AML-193 (cell line): Measurements from ENCODE around the gene OPRL1.
A peak's percentile ranks its signal among the peaks of the same experiment; 100 is the strongest.

Experiments used
- DNase-seq, 2 experiments: peaks; one replicate each; lab custom pipeline; 2025; lab: John Stamatoyannopoulos, UW

Gene OPRL1

DNA sequence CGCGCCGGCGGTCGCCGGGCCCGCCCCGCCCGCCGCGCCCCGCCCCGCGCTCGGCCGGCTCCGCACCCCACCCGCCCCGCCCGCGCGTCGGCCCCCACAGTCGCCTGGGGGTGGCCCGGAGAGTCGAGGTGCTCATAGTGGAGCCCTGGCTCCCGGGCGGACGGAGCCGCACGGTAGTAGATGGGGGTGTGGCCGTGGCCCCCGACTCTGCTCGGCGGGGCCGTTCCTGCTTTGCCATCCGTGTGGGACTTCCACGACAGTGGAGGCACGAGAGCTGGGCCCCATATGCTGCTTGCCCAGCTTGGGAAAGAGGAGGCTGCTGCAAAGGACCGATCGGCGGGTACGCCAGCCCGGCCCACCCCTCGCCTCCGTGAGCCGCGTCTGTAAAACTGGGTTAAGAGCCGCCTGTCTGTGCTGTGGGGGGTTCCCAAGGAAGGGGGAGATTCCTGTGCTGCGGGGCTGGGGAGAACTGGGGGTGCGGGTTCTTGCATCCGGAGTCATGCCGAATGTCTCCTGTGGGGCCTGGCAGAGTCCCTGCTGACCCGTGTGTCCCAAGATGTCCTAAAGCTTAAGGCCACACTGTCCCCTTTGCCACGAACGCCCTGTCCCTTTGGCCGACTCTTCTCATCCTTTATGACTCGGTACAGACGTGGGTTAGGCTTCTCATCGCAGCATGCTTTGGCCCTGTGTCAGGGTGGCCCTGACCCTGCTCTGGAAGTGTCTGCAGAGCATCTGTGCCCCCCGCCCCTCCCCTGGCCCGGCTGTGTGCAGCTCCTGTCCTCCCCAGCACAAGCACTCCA is at the start of gene OPRL1:
TSS of gene OPRL1 (plus strand) at position 70 of the 800 bp plus-strand sequence. CDS start 12,639 bp downstream, outside the sequence.
- peak in 1 of 2 experiments; percentile 10 for DNase-seq

DNA sequence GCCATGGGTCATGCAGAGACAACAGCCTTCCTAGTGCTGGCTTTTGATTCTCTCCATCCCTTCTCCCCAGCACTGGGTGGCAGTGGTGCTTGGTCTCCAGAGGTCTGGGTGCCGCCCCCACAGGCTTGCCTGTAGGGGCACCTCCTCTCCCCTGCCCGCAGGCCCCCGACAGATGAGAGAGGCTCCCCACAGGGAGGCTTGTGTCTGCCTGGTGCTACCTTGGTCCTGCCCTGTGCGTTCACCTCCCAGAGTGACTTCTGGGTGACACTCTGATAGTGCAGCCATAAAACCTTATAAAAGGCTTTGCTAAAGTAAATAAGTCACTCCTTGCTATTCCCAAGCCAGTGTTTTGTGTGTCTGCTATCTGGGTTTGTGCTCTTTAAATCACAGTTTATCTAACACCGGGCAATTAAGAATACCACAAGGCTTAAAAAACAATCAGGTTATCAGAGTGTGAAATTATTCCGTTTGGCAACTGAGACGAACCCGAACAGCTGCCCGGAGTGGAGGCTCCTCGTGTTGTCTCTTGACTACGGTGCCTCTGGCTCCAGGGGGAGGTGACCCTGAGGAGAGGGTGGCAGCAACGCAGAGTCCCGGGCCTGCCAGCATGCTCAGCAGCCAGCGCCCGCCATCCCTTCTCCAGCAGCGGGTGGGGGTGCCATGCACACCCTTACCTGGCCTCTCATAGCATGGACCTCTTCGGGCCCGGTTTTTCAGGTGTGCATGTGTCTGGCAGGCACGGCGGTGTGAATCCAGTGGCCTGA is 49.3 kb upstream of the OPRL1 start:
- DNase-seq = no peak

DNA sequence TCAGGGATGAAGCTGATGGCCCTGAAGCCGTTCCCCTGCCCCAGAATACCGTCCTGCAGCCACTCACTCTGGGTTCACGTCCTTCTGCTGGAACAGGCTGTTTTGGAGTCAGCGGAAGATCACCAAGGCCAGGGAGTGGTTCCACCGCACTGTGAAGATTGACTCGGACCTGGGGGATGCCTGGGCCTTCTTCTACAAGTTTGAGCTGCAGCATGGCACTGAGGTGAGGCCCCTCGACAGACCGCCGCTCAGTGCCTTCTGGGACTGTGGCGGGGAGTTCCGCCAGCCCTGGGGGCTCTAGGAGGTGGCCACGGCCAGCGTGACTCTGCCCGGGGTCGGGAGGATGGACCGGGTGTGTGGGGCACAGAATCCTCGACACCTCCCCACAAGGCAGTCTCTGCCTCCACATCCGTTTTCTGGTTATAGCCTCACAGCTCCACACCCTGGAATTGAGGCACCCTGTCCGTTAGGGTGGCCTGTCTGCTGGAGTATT is 48.0 kb upstream of the OPRL1 start:
- no peak for DNase-seq

DNA sequence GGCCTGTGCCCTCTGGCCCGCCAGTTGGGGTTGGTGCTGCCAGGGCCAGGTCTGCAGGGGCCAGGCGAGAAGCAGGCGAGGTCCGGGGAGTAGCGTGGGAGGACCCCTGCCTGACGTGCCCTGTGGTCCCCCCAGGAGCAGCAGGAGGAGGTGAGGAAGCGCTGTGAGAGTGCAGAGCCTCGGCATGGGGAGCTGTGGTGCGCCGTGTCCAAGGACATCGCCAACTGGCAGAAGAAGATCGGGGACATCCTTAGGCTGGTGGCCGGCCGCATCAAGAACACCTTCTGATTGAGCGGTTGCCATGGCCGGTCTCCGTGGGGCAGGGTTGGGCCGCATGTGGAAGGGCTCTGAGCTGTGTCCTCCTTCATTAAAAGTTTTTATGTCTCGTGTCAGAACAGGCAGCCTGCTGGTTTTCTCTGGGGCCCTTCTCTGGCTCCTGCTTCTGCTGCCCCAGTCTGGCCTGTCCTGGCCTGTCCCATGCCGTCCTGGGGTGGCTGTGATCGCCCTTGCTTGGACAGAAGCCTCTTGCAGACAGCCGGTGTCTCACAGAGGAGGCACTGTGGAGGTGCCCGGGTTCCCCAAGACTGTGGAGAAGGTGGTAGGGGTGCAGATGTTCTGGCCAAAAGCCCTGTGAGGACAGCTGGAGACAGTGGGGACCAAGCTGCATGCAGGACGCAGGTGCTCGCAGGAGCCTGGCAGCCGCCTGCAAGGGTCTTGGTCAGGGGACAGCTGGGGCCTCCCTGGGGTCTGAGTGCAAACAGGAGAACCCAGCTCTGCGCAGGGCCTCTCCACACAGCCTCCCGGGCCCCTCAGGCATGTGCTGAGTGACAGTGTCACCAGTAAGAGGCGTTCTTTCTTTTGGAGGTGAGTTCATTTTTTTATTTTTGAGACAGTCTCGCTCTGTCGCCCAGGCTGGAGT is 46.9 kb upstream of the OPRL1 start:
- DNase-seq = no peak

DNA sequence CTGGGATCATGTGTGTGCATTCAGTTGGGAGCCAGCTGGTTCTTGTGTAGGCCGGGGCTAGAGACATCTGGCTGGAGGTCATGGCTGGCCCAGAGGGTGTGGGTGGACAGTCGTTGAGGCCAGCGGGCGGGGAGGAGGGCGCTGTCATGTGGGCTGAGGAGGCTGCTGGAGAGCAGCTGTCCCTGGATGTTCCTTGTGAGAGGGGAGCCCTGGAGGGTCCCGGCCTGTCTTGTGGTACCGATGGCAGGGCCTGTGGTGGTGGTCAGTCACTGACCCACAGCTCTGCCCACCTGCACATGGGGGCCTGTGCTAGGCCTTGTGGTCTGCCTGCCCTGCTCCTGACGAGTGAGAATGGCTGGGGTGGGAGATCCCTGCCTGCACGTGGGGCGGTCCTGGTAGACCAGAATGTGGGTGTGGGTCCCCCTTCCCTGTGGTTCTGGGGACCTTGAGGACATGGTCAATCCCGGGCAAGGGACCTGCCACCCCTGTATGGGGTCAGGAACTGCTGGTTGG is 45.8 kb upstream of the OPRL1 start:
- DNase-seq = no peak

DNA sequence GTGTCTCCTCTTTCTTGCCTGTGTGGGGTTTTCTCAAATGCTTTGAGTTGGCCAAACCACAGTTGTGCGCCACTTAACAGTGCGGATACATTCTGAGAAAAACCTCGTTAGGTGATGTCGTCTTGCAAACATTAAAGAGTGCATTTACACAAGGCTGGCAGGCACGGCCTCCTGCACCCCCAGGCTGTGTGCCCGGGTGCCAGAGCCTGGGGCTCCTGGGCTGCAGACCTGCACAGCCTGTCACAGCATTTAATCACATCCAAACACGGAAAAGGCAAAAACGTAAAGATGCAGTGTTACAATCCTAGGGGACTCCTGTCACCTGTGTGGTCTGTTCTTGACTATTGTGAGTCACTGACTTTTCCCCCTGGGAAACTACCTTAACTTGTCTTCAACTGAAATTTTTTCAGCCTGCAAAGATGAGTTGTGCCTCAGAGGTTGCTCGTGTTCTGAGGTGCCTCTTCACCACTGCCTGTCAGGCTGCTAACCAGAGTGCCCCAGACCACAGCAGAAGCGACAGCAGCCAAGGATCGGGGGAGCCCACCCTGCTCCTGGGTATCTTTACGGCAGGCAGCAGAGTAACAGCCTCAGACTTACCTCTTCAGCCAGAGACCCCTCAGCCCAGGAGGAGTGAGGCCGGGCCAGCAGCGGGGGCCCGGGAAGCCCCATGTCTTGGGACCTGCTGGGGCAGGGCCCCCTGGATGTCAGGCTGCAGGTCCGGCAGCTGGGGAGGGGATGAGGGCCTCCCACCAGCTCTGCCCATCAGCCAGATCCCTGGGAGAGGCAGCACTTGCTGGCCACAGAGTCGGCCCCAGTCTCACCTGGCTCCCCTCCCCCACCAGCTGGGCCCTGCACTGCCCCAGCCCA is 44.6 kb upstream of the OPRL1 start:
- no peak for DNase-seq

DNA sequence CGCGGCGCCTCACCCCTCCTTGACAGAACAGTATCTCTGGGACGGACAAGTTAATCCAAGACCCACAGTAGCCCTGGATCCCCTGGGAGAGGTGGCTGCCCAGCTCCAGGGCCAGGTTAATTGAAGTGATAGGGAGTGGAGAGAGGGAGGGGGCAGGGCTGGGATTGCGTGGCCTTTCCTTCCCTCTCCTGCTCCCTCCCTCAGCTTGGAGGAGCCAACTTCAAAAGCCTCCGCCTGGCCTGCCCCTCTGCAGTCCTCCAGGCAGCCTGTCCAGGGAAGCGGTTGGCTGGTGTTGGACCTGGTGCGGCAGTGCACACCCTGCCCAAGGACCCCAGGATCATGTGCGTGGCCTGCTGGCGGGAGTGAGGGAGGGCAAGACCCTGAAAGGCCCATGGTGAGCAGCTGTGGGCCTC is 43.9 kb upstream of the OPRL1 start, which contains the start of gene C20orf204:
TSS of gene C20orf204 (plus strand) at position 250 of the 413 bp plus-strand sequence. CDS start at position 392, 142 bp downstream.
- DNase-seq = no peak

DNA sequence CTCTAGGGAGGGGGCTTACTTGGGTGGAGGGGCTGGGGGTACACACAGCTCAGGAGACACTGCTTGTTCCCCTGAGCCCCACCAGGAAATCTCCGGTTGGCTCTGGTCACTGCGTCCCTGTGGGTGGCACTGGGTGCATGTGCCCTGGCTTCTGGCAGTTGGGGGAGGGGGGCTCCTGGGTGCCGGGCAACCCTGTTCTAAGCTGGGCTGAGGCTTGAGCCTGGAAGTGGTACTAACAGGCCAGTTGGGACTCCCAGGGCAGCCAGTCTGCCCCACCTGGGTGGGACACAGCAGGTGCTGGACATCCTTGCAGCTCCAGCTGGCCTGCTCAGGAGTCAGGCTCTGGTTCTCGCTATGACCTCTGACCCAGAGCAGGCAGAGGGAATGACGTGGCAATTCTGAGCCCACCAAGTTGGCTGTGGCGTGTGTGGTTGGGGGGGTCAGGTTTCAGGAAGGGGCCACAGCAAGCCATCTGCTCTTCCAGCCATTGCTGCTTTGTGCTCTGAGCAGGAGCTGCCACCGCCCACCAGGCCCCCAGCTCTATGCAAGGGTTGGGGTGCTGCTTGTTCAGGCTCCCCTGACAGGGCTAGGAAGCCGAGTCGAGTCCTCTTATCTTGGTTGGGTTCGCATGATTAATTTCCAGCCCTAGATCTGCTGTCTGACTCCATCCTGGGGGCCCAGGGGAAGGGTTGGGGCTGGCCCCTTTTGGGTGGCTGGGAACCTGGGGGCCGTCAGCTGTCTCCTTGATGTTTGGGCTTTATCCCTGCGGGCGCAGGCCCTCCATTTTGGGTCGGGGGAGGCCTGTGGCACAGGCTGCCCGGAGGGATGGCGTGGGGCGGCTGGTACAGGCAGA is 43.3 kb upstream of the OPRL1 start:
- no peak for DNase-seq

DNA sequence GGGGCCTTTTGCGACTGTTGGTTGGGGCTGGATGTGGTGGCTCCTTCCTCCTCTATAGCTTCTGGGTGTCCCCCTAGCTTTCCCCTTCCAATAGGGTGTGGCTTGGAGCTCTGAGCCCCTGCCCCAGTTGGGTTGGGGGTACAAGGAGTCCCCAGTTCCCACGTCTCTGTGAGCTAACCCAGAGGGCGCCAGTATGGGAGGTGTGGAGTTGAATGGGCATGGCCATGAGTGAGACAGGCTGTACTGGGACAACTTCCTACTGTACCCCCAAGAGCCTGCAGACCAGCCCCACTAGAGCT is 42.7 kb upstream of the OPRL1 start:
- DNase-seq = no peak

DNA sequence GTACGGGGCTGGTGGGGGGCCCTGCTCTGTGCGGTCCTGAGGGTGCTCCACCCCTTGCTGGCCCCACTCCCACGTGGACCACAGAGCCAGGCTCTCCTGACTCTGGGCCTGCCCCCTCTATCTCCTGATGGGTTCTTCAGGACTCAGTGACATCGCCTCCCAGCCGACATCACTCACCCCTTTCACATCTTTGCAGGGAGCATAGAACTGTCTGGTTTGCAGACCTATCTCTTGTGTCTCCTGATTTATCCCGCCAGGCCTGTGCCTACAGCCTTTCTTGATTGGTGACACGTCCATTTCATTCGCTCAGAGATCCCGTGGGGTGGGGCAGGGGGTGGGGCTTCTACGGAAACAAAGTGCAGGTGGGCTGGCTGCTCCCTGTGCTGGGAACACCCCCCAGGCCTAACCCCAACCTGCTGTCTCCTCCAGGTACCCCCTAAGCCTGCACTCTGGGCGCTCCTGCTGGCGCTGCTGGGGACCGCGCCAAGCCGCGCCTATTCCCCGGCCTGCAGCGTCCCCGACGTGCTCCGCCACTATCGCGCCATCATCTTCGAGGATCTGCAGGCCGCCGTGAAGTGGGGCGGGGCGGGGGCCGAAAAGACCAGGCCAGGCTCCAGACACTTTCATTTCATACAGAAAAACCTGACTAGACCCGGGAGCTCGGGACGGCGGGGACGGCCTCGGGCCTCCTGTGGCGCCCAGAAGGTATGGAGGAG is 42.2 kb upstream of the OPRL1 start:
- no peak for DNase-seq

DNA sequence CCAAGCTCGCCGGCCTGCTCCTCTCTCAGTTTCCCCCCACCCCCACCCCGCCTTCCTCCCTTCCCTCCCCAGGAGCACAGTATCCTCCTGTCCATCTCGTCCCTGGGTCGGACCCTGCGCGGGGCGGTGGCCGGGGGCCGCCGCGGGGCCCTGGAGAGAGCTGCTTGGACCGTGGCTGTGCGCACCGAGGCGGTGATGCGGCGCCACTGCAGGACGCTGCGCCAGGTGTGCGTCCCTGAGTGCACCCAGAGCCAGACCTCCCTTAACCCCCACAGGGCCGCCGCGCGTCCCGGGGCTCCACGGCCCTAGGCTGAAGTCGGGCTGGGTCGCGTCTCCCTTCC is 41.7 kb upstream of the OPRL1 start:
- DNase-seq = no peak

DNA sequence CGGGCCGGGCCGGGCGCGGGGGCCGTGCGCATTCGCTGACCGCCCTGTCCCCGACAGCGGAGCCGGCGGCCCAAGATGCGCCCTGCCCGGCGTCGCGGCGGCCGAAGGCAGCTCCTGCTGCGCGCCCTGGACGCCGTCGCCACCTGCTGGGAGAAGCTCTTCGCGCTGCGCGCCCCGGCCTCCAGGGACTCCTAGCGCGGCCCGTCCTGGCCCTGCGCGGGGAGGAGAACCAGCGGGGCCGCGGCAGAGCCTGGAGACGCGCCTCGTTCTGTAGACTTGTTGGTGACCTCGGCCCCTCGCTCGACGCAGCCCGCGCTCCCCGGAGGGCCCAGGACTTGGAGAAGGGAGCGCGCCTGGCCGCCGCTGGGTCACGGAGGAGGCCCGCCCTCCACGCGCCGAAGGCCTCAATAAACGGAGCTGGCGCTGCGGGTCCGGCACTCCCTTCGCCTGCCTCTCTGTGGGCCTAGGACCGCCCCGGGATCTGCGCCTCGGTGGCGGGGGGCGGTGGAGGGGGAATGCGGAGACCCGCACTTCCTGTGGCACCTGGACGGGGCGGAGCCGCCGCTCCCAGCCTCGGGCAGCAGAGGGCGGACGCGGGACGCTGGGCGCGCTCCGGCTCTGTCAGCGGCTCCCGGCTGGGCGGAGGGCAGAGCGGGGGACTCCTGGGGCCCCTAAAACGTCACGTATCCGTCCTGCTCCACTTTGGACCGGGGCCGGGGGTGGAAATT is 41.2 kb upstream of the OPRL1 start:
- DNase-seq = peak; percentile 61 to 76

DNA sequence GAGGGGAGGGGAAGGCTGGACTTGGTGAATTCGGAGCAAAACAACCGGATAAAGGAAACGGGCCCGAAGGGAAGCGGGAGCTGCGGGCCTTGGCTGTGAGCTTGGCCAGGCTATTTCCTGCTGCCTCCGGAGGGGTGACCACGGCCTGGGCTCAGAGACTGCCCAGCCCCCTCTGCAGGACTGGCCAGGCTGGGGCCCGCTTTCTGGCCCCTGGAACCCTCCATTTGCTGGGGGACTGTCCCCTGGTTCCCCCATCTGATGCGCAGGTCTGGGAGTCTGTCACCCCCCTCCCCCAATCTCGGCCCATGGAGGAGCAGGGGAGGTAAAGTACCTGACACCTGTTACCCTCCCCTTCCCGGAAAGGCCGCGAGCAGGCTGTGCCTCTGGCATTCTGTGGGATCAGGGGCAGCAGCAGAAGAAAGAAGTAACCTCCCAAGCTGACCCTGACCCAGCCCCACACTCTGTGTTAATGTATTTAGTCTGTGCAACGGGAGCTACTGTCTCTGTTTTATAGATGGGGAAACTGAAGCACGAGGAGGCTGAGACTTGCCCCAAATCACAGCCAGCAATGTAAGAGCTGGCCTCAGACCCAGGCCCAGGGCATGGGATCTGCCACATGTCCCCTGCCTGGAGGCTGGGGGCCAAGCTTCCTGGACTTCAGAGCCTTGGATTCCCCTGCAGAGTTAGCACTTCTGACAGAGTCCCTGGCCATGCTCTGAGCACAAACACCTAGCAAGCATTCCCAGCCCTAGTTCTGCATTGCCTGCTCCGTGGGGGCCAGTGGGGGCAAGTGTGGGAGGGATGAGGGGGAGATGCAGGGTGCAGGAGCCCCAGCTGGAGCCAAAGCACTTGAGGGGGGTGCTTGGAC is 40.4 kb upstream of the OPRL1 start:
- no peak for DNase-seq

DNA sequence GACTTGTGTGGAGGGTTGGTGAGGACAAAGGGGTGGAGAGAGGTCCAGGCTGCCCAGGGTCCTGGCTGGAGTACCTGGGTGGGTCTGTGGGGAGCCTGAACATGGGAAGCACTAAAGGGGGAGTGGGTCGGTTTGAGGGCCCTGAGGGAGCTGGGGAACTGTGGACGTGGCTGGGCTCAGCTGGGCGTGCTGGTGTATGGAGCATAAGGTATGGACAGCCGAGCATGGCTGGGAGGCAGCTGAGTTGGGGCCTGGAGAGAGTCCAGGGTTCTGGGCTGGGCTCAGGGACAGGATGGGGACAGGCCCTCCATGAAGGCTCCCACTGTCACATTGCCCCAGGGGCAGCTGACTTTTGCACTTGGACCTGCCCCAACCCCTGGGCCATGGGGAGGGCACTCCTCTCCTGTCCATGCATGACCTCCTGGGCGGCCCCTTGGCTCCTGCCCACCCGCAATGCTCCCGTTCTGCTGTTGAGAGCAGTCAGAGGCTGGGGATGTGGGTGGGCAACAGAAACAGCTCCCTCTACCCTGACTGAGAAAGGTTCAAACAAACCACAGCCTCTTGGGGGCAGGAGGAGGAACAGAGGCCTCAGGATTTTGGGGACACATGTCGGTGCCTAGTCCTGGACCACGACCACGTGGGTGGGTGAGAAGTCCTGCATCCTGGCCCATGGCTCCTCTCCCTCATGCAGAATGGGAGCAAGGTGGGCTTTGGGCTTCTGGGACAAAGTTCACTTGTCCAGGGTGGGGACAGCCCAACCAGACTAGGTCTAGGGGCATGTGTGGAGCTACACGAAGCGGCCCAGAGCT is 39.4 kb upstream of the OPRL1 start:
- no peak for DNase-seq

DNA sequence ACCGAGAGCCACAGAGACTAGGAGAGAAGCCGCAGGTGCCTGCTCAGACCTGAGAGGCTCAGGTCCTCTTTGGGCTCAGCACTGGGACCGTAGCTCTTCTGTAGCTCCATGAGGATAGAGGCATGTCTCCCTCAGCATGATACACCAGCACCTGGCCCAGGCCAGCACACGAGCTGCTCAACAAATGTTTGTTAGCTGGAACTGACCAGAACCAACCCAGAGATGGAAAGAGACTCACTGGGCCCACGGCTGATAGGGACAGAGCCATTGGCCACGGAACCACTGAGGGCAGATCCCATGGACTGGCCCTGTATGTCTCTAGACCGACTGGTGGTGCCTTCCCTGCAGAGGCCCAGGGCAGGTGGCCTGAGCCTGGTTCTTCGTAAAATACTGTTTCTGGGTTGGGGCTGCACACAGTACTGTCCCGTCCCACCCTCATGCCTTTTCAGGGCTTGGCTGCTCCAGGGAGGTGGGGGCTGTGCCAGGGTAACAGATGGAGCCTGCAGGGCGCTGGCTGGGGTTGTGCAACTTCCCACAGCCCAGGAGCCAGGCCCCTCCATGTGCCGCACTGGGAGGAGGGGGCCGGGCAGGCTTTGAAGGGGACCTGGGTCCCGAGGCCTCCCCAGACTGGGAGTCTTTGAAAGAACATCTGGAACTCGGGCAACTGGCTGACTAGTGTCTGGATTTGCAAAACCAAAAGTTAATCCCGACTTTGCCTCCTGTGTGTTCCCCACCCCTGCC is 38.7 kb upstream of the OPRL1 start:
- DNase-seq = peak in 1 of 2 experiments; percentile 9

DNA sequence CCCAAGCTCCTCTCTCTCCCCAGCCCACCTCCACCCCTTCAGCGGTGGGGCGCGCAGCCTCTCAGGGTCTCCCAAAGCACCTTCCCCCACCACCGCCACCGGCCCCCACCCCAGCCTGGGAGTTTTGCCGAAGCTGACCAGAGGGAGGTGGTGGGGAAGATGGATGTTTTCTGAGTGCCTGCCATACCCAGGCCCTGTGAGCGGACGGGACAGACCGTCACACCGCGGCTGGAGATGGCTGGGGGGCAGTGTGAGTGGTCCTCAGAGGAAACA is 38.2 kb upstream of the OPRL1 start:
- no peak for DNase-seq
